ENCODE results near the gene GABBR2. TPM values are rescaled to one million over a fixed set of nuclear protein-coding genes. Genes with fewer than 3 reads are reported as not detected.

The GABBR2 gene
- total and polyA plus RNA-seq, 2 of the 8 experiments (the other 6 are each of a cell fraction or from before 2014, with no cell fraction given) = 0.50 to 1.2 TPM

DNA sequence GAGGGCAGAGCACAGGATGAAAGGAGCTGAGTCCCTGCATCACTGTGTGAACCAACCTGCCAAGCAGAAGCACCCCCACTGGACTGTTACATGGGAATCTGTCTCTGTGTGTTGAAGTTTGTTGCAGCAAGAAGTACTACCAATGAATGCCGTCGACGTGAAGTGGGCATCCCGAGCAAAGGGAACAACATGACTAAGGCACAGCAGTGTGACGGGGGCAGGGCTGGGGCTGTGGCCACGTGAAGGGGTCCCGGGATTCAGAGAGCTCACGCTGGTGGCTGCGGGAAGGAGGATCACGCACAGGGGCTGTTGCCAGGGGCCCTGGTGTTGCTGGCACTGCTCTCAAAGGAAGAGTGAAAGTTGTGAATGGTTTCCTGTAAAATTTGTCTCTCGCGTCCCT is 27.5 kb upstream of the GABBR2 start (continued):
- TF ChIP-seq, protein P1, sequence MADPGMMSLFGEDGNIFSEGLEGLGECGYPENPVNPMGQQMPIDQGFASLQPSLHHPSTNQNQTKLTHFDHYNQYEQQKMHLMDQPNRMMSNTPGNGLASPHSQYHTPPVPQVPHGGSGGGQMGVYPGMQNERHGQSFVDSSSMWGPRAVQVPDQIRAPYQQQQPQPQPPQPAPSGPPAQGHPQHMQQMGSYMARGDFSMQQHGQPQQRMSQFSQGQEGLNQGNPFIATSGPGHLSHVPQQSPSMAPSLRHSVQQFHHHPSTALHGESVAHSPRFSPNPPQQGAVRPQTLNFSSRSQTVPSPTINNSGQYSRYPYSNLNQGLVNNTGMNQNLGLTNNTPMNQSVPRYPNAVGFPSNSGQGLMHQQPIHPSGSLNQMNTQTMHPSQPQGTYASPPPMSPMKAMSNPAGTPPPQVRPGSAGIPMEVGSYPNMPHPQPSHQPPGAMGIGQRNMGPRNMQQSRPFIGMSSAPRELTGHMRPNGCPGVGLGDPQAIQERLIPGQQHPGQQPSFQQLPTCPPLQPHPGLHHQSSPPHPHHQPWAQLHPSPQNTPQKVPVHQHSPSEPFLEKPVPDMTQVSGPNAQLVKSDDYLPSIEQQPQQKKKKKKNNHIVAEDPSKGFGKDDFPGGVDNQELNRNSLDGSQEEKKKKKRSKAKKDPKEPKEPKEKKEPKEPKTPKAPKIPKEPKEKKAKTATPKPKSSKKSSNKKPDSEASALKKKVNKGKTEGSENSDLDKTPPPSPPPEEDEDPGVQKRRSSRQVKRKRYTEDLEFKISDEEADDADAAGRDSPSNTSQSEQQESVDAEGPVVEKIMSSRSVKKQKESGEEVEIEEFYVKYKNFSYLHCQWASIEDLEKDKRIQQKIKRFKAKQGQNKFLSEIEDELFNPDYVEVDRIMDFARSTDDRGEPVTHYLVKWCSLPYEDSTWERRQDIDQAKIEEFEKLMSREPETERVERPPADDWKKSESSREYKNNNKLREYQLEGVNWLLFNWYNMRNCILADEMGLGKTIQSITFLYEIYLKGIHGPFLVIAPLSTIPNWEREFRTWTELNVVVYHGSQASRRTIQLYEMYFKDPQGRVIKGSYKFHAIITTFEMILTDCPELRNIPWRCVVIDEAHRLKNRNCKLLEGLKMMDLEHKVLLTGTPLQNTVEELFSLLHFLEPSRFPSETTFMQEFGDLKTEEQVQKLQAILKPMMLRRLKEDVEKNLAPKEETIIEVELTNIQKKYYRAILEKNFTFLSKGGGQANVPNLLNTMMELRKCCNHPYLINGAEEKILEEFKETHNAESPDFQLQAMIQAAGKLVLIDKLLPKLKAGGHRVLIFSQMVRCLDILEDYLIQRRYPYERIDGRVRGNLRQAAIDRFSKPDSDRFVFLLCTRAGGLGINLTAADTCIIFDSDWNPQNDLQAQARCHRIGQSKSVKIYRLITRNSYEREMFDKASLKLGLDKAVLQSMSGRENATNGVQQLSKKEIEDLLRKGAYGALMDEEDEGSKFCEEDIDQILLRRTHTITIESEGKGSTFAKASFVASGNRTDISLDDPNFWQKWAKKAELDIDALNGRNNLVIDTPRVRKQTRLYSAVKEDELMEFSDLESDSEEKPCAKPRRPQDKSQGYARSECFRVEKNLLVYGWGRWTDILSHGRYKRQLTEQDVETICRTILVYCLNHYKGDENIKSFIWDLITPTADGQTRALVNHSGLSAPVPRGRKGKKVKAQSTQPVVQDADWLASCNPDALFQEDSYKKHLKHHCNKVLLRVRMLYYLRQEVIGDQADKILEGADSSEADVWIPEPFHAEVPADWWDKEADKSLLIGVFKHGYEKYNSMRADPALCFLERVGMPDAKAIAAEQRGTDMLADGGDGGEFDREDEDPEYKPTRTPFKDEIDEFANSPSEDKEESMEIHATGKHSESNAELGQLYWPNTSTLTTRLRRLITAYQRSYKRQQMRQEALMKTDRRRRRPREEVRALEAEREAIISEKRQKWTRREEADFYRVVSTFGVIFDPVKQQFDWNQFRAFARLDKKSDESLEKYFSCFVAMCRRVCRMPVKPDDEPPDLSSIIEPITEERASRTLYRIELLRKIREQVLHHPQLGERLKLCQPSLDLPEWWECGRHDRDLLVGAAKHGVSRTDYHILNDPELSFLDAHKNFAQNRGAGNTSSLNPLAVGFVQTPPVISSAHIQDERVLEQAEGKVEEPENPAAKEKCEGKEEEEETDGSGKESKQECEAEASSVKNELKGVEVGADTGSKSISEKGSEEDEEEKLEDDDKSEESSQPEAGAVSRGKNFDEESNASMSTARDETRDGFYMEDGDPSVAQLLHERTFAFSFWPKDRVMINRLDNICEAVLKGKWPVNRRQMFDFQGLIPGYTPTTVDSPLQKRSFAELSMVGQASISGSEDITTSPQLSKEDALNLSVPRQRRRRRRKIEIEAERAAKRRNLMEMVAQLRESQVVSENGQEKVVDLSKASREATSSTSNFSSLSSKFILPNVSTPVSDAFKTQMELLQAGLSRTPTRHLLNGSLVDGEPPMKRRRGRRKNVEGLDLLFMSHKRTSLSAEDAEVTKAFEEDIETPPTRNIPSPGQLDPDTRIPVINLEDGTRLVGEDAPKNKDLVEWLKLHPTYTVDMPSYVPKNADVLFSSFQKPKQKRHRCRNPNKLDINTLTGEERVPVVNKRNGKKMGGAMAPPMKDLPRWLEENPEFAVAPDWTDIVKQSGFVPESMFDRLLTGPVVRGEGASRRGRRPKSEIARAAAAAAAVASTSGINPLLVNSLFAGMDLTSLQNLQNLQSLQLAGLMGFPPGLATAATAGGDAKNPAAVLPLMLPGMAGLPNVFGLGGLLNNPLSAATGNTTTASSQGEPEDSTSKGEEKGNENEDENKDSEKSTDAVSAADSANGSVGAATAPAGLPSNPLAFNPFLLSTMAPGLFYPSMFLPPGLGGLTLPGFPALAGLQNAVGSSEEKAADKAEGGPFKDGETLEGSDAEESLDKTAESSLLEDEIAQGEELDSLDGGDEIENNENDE (IDR thresholded peaks at IDR 0.05; ENCODE audit: insufficient replicate concordance, low read length) = no peak
- no peak for TF ChIP-seq POU5F1 (IDR thresholded peaks at IDR 0.05; ENCODE audit: low read depth, low read length)
- no peak for TF ChIP-seq GABPA (IDR thresholded peaks at IDR 0.05; ENCODE audit: borderline replicate concordance, insufficient read depth, low read length)
- TF ChIP-seq EZH2 (IDR thresholded peaks at IDR 0.05; ENCODE audit: low read depth, low read length, severe bottlenecking) = no peak
- TF ChIP-seq, protein P2, sequence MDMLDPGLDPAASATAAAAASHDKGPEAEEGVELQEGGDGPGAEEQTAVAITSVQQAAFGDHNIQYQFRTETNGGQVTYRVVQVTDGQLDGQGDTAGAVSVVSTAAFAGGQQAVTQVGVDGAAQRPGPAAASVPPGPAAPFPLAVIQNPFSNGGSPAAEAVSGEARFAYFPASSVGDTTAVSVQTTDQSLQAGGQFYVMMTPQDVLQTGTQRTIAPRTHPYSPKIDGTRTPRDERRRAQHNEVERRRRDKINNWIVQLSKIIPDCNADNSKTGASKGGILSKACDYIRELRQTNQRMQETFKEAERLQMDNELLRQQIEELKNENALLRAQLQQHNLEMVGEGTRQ (IDR thresholded peaks at IDR 0.05; ENCODE audit: low read length) = no peak
- TF ChIP-seq NANOG (IDR thresholded peaks at IDR 0.05; ENCODE audit: insufficient read depth, low read depth, low read length, poor library complexity, severe bottlenecking) = no peak
- TF ChIP-seq CBX5 (IDR thresholded peaks at IDR 0.05; ENCODE audit: low read depth, low read length) = no peak
- no peak for TF ChIP-seq SRF (IDR thresholded peaks at IDR 0.05; ENCODE audit: low read depth, low read length)

Measured in H1 (cell line).